ENCODE results near the gene PAK6. TPM values are rescaled to one million over a fixed set of nuclear protein-coding genes. Genes with fewer than 3 reads are reported as not detected.

Gene PAK6
- total RNA-seq, 5 donors from 2014 or later (not counting 1 experiment from before 2014, with no cell fraction given) = 0.28 to 2.1 (median 1.4) TPM; not detected in 2

DNA sequence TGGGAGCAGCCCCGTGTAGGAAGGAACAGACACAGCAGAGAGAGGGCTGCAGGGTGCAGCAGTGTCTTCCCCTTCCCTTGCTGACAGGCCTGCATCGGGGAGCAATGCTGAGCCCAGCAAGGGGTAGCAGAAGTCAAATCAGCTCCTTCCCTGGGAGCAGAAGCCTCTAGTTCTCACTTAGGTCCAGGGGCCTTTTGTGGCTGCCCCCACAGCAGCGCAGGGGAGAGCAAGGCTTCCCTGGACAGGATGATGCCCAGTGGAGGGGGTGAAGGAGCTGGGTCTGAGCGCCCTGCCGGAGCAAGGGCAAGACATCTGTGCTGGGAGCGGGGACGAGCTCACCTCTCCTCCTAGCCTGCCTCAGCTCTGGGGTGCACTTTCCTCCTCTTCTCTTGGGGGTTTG lies 68.0 kb downstream of the PAK6 start:
- CTCF ChIA-PET = interaction anchor here (0.6 to 6.1 kb wide), 17 partner anchors 11 to 924 kb away, joined by 3 to 37 read pairs (median 6); partner anchors contain the start of genes CCDC9B (in 1 of the 2), CHP1 (in 1 of the 2), EXD1 (in 1 of the 2) and INAFM2 (in 1 of the 2)
- peak overlapping the region; percentile 84 to 97 (median 92) for H3K4me3 Mint-ChIP-seq
- POLR2A ChIA-PET = interaction anchor here (0.5 to 1.6 kb wide), 3 partner anchors 13 to 23 kb away, joined by 3 to 4 read pairs (median 3); partner anchors contain the start of gene INAFM2 (in 1 of the 2)
- ATAC-seq (replicated peaks in 1 of 4) (peak in 1 of 4 experiments; percentile 14), DNase-seq (peak in 4 of 35 experiments; percentile 11 to 32 (median 20))
- Histone ChIP-seq H3K36me3 (ENCODE audit: control insufficient read depth in 2 of 2, extremely low read depth in 1 of 2, insufficient read depth in 1 of 2, low read length in 1 of 2) (peaks cover 6 to 26% of the 10 kb centered on the region in 2 donors), H3K9me3 (no peaks in the 10 kb centered on the region), H3K27me3 (replicated peaks in 1 of 2; ENCODE audit: control insufficient read depth in 2 of 2, extremely low read depth in 1 of 2, insufficient read depth in 2 of 2, low read length in 1 of 2) (no peaks in the 10 kb centered on the region), H3K4me3 (ENCODE audit: control insufficient read depth in 1 of 2, extremely low read depth in 1 of 2, low read length in 1 of 2) (peak overlapping the region; percentile 90 to 98), H3K4me1 (ENCODE audit: control insufficient read depth in 1 of 2, extremely low read depth in 1 of 2, insufficient read depth in 2 of 2, low read length in 2 of 2) (peaks cover 7 to 55% of the 10 kb centered on the region in 2 experiments), H3K27ac (ENCODE audit: low read length) (peak overlapping the region; percentile 35)
- H3K4me1 Mint-ChIP-seq = peaks cover 43 to 52% (median 51%) of the 10 kb centered on the region in 3 donors
- peak overlapping the region; percentile 98 to 99 for H3K27ac Mint-ChIP-seq
- 10% methylated on average over 3 of the region's 7 CpGs for WGBS (ENCODE audit: insufficient coverage)
- H3K27me3 Mint-ChIP-seq = no peaks in the 10 kb centered on the region
- no peaks in the 10 kb centered on the region for H3K9me3 Mint-ChIP-seq
- H3K36me3 Mint-ChIP-seq = peaks cover 19% of the 10 kb centered on the region

DNA sequence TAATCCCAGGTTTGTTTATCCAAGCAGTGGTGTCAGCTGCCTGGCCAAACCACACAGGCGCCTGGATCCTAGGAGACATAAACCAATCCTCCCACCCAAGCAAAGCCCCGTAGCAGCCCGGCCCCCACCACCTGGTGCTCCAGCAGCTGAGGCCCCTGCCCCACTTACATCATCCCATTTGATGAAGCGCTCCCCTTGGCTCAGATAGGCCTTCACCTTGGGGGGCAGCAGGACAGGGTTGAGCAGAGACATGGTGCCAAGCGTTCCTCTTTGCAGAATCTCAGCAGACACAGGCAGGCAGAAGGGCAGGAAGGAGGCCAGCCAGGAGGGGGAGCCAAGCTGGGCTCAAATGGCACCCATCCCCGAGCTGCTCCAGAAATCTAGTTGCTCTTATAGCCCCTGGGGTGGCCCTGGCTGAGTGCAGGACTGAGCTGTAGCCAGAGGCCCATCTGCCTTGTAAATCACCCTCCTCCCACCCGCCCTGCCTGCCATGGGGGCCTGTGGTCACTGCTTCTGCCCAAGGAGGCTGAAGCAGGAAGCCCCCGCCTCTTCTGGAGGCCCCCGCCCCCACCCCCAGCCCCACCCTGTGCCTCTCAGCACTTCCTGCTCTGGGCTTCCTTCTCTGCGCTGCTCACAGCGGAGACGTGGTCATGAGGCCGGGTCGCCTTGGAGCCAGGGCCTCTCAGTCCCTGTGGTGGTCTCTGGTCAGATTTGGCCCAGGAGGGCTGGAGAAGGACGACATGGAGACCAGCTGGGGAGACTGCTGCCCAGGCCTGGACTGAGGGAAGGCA lies 68.8 kb downstream of the PAK6 start, which contains the start of gene PLCB2:
Gene PLCB2, minus strand, starts transcription at position 515 of the 791 bp plus-strand sequence. Its CDS starts 263 bp downstream, at position 252.
- Histone ChIP-seq H3K4me3 (ENCODE audit: control insufficient read depth in 1 of 2, extremely low read depth in 1 of 2, low read length in 1 of 2) (peak within 1 kb of the TSS; percentile 90 to 98), H3K27me3 (replicated peaks in 1 of 2; ENCODE audit: control insufficient read depth in 2 of 2, extremely low read depth in 1 of 2, insufficient read depth in 2 of 2, low read length in 1 of 2) (no peaks in the 10 kb centered on the region), H3K9me3 (no peaks in the 10 kb centered on the region), H3K36me3 (ENCODE audit: control insufficient read depth in 2 of 2, extremely low read depth in 1 of 2, insufficient read depth in 1 of 2, low read length in 1 of 2) (peaks cover under 1 to 19% of the 10 kb centered on the region in 2 donors), H3K27ac (ENCODE audit: low read length) (peak within 1 kb of the TSS; percentile 92), H3K4me1 (ENCODE audit: control insufficient read depth in 1 of 2, extremely low read depth in 1 of 2, insufficient read depth in 2 of 2, low read length in 2 of 2) (peaks cover 7 to 58% of the 10 kb centered on the region in 2 experiments)
- CTCF ChIA-PET = interaction anchor here (0.6 to 6.1 kb wide), 21 partner anchors 10 to 923 kb away, joined by 3 to 37 read pairs (median 6); partner anchors contain the start of genes CCDC9B (in 1 of the 2), CHP1 (in 1 of the 2), EXD1 (in 1 of the 2) and INAFM2 (in 1 of the 2)
- no peaks in the 10 kb centered on the region for H3K9me3 Mint-ChIP-seq
- H3K4me3 Mint-ChIP-seq = peak within 1 kb of the TSS; percentile 84 to 97 (median 92)
- no peaks in the 10 kb centered on the region for H3K27me3 Mint-ChIP-seq
- peak within 1 kb of the TSS; percentile 98 to 99 for H3K27ac Mint-ChIP-seq
- peaks cover 43 to 55% (median 51%) of the 10 kb centered on the region in 3 donors for H3K4me1 Mint-ChIP-seq
- DNase-seq = peak; percentile 49 to 84 (median 71)
- peak; percentile 81 to 85 (median 83) for ATAC-seq (replicated peaks in 1 of 4)
- POLR2A ChIA-PET = interaction anchor here (0.5 to 1.6 kb wide), 5 partner anchors 12 to 22 kb away, joined by 3 to 6 read pairs (median 4); partner anchors contain the start of gene INAFM2 (in 1 of the 2)
- WGBS (ENCODE audit: insufficient coverage) = 2% methylated on average over 9 of the region's 15 CpGs
- H3K36me3 Mint-ChIP-seq = peaks cover 16% of the 10 kb centered on the region

DNA sequence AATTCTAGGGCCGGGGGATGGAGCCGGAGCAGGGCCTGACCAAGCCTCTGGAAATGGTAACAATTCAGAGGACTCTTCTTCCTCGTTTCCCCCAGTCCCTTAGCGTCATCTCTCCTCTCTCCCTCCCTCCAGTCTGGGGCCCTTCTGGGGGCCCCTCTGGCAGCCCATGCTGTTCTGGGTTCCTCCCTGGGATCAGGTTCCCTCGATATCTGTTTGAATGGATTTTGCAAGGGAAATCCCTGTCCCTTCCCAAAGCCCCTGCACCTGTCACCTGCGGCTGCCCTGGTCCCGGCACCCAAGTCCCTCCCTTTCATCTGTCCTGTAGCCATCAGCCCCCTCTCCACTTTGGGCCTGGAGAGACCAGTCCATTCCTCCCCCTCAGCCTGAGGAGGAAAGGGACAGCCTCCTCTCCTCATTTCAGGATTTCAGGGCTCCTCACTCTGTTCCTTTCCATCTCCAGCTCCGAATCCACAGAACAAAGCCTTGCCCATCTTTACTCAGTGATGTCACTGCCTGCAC lies 70.5 kb downstream of the PAK6 start:
- no peak for DNase-seq
- ChIA-PET POLR2A (interaction anchor here in 1 of 2 donors (1.6 kb wide), 1 partner anchor 13 kb away, joined by 5 read pairs; no protein-coding TSS in a partner anchor), CTCF (interaction anchor here (0.6 to 6.1 kb wide), 13 partner anchors 9 to 668 kb away, joined by 3 to 37 read pairs (median 4); partner anchors contain the start of gene INAFM2 (in 1 of the 2))
- Mint-ChIP-seq H3K36me3 (peaks cover under 1% of the 10 kb centered on the region), H3K4me1 (peaks cover 40 to 58% (median 56%) of the 10 kb centered on the region in 3 donors), H3K9me3 (no peaks in the 10 kb centered on the region), H3K27ac (peak overlapping the region; percentile 98 to 99), H3K4me3 (peak overlapping the region; percentile 84 to 97 (median 92)), H3K27me3 (no peaks in the 10 kb centered on the region)
- no peaks in the 10 kb centered on the region for H3K27me3 ChIP-seq (replicated peaks in 1 of 2; ENCODE audit: control insufficient read depth in 2 of 2, extremely low read depth in 1 of 2, insufficient read depth in 2 of 2, low read length in 1 of 2)
- H3K4me1 ChIP-seq (ENCODE audit: control insufficient read depth in 1 of 2, extremely low read depth in 1 of 2, insufficient read depth in 2 of 2, low read length in 2 of 2) = peaks cover 7 to 68% of the 10 kb centered on the region in 2 experiments
- H3K4me3 ChIP-seq (ENCODE audit: control insufficient read depth in 1 of 2, extremely low read depth in 1 of 2, low read length in 1 of 2) = no peak overlapping the region
- peak overlapping the region; percentile 92 for H3K27ac ChIP-seq (ENCODE audit: low read length)
- H3K36me3 ChIP-seq (ENCODE audit: control insufficient read depth in 2 of 2, extremely low read depth in 1 of 2, insufficient read depth in 1 of 2, low read length in 1 of 2) = peaks cover 0 to 4% of the 10 kb centered on the region in 2 donors
- WGBS (ENCODE audit: insufficient coverage) = 83% methylated on average over 6 of the region's 8 CpGs
- H3K9me3 ChIP-seq = no peaks in the 10 kb centered on the region
- ATAC-seq (replicated peaks in 1 of 4) = no peak

DNA sequence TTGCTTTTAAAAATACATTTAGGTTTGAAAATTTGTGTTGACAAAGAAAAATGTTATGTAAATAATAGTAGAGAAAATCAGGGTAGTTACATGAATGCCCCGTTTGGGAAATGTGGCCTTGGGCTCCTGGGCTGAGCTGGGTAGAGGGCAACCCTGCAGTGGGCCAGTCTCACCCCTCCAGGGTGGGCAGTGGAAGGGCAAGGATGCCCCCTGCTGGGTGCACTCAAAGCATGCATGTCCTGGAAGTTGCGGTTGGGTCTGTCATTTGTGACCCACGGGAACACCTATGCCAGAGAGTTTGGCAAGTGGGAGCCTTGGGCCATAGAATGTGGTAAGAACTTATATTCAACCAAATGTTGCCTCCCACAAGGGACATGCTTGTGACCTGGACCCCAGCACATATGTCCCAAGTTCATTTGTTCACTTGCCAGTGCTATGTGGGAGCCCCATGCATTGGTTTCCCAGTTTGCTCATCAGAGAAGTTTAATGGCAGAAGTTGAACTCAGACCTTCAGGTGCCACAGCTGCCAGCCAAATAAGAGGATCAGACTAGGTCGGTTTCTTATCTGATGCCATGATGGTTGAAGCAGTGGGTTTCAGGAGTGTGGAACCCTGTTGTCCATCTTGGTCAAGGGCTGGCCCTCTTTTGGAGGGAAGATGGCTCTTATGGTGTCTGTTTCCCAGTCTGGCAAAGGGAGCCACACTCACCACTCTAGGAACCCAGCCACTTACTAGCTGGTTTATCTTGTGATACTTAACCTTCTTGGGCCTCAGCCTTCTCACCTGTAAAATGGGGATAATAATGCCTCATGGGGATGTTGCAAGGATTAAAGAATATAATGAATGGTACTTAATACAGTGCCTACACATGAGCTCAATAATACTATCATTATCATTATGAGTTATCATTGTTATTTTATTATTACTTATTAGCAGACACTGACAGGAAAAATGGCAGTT lies 71.4 kb downstream of the PAK6 start:
- Mint-ChIP-seq H3K36me3 (no peaks in the 10 kb centered on the region), H3K4me1 (peaks cover 35 to 55% (median 49%) of the 10 kb centered on the region in 3 donors), H3K9me3 (no peaks in the 10 kb centered on the region), H3K27ac (peak overlapping the region; percentile 98 to 99), H3K4me3 (peak overlapping the region; percentile 84 to 97 (median 92)), H3K27me3 (no peaks in the 10 kb centered on the region)
- CTCF ChIA-PET = interaction anchor here (0.7 to 6.1 kb wide), 11 partner anchors 10 to 669 kb away, joined by 3 to 37 read pairs (median 4); partner anchors contain the start of gene INAFM2 (in 1 of the 2)
- Histone ChIP-seq H3K27ac (ENCODE audit: low read length) (no peak overlapping the region), H3K9me3 (no peaks in the 10 kb centered on the region), H3K4me3 (ENCODE audit: control insufficient read depth in 1 of 2, extremely low read depth in 1 of 2, low read length in 1 of 2) (no peak overlapping the region), H3K27me3 (replicated peaks in 1 of 2; ENCODE audit: control insufficient read depth in 2 of 2, extremely low read depth in 1 of 2, insufficient read depth in 2 of 2, low read length in 1 of 2) (no peaks in the 10 kb centered on the region), H3K4me1 (ENCODE audit: control insufficient read depth in 1 of 2, extremely low read depth in 1 of 2, insufficient read depth in 2 of 2, low read length in 2 of 2) (peaks cover 7 to 71% of the 10 kb centered on the region in 2 experiments), H3K36me3 (ENCODE audit: control insufficient read depth in 2 of 2, extremely low read depth in 1 of 2, insufficient read depth in 1 of 2, low read length in 1 of 2) (peaks cover 0 to 3% of the 10 kb centered on the region in 2 donors)
- peak in 27 of 35 experiments; percentile 21 to 72 (median 41) for DNase-seq
- POLR2A ChIA-PET = interaction anchor here in 1 of 2 donors (0.7 to 1.6 kb wide), 2 partner anchors 12 to 1618 kb away, joined by 4 to 5 read pairs; no protein-coding TSS in a partner anchor
- 51% methylated on average over 2 of the region's 4 CpGs for WGBS (ENCODE audit: insufficient coverage)
- no peak for ATAC-seq (replicated peaks in 1 of 4)

DNA sequence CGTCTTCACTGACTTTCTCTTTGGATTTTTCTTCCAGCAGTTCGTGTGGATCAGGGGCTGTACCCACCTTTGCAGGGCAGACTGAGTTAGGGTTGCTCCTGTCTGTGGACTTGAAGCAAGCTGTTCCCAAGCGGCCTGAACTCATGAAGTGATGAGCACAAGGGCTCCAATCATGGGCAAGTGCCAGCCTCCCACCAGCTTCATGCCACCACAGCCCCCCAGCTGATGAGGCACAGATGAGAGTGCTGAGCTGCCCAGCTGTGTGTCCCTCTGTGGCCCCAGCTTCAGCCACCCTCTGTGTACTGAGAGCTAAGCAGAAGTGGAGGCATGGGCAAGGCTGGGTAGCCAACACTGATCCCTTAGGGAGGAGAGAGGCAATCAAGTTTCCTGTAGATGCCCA lies 72.1 kb downstream of the PAK6 start:
- ATAC-seq (replicated peaks in 1 of 4) = no peak
- CTCF ChIA-PET = interaction anchor here (0.7 to 6.1 kb wide), 5 partner anchors 9 to 31 kb away, joined by 4 to 37 read pairs (median 4); partner anchors contain the start of gene INAFM2 (in 1 of the 2)
- Mint-ChIP-seq H3K4me3 (no peak overlapping the region), H3K27ac (no peak overlapping the region), H3K4me1 (peaks cover 33 to 48% (median 43%) of the 10 kb centered on the region in 3 donors), H3K27me3 (no peaks in the 10 kb centered on the region), H3K36me3 (no peaks in the 10 kb centered on the region), H3K9me3 (no peaks in the 10 kb centered on the region)
- H3K4me3 ChIP-seq (ENCODE audit: control insufficient read depth in 1 of 2, extremely low read depth in 1 of 2, low read length in 1 of 2) = no peak overlapping the region
- H3K36me3 ChIP-seq (ENCODE audit: control insufficient read depth in 2 of 2, extremely low read depth in 1 of 2, insufficient read depth in 1 of 2, low read length in 1 of 2) = no peaks in the 10 kb centered on the region
- H3K27me3 ChIP-seq (replicated peaks in 1 of 2; ENCODE audit: control insufficient read depth in 2 of 2, extremely low read depth in 1 of 2, insufficient read depth in 2 of 2, low read length in 1 of 2) = no peaks in the 10 kb centered on the region
- no CpG with 5 or more reads among the region's 3 CpGs for WGBS (ENCODE audit: insufficient coverage)
- H3K27ac ChIP-seq (ENCODE audit: low read length) = no peak overlapping the region
- no peaks in the 10 kb centered on the region for H3K9me3 ChIP-seq
- H3K4me1 ChIP-seq (ENCODE audit: control insufficient read depth in 1 of 2, extremely low read depth in 1 of 2, insufficient read depth in 2 of 2, low read length in 2 of 2) = peaks cover 6 to 63% of the 10 kb centered on the region in 2 experiments
- no peak for DNase-seq
- POLR2A ChIA-PET = interaction anchor here in 1 of 2 donors (0.7 kb wide), 1 partner anchor 1619 kb away, joined by 4 read pairs; no protein-coding TSS in a partner anchor
